Motor neuron (in vitro differentiated cells): Measurements from ENCODE around the gene FOXF2. TPM values are rescaled to one million over a fixed set of nuclear protein-coding genes. Genes with fewer than 3 reads are reported as not detected.

Source experiments
- ATAC-seq, 8 experiments: fragments of 200-7000 bp; cut with Tn5 transposase; replicated peaks in 6 of 8; 2 replicates each; pipeline ENCODE4 v1.8.0; 2021; ENCODE audit warnings: mild to moderate bottlenecking in 8 of 8, moderate library complexity in 8 of 8
- H3K27ac ChIP-seq, 2 donors: fragments of 250-450 bp; sonication (Bioruptor Pico); 2 replicates each; pipeline ENCODE4 v1.9.0; 2021; ENCODE audit warnings: antibody characterized with exemption in 2 of 2, mild to moderate bottlenecking in 2 of 2, moderate library complexity in 1 of 2
- H3K4me1 ChIP-seq, 2 donors: fragments of 250-450 bp; sonication (Bioruptor Pico); replicated peaks in 1 of 2; 2 replicates each; pipeline ENCODE4 v1.6.1; 2021; ENCODE audit warnings: antibody characterized with exemption in 2 of 2, mild to moderate bottlenecking in 2 of 2, moderate library complexity in 1 of 2
- H3K4me3 ChIP-seq, 5 donors: fragments of 250-450 bp; sonication (Bioruptor Pico); 2 replicates each; pipeline ENCODE4 v1.9.0; 2021; ENCODE audit warnings: antibody characterized with exemption in 5 of 5, mild to moderate bottlenecking in 5 of 5, moderate library complexity in 4 of 5
- WGBS, 10 experiments: fragments of 450-650 bp; shearing (Covaris generic); methylation state at CpG; one replicate each; pipeline ENCODE4 v1.0.0; 2022; 5-methylcytosine and 5-hydroxymethylcytosine counted together
- in situ Hi-C, 9 experiments: fragments of 400-800 bp; cut with MboI; loops; one replicate each; pipeline ENCODE4 v1.15.0; 2021; ENCODE audit warnings: low sequenced_read_pairs in 9 of 9, low pct_unique_long_range_greater_than_20kb in 2 of 9; ENCODE audit not compliant: unreplicated experiment in 9 of 9
- total RNA-seq, 8 experiments: library from RNA; unstranded; fragments of 300-600 nt; gene quantifications; 2 replicates each; pipeline versions ENCODE4 v1.2.3 to v1.2.4, GENCODE V29; 2022

FOXF2 gene
- total RNA-seq, 8 experiments from 2014 or later: 0.08 to 6.9 (median 0.24) TPM; not detected in 2

DNA sequence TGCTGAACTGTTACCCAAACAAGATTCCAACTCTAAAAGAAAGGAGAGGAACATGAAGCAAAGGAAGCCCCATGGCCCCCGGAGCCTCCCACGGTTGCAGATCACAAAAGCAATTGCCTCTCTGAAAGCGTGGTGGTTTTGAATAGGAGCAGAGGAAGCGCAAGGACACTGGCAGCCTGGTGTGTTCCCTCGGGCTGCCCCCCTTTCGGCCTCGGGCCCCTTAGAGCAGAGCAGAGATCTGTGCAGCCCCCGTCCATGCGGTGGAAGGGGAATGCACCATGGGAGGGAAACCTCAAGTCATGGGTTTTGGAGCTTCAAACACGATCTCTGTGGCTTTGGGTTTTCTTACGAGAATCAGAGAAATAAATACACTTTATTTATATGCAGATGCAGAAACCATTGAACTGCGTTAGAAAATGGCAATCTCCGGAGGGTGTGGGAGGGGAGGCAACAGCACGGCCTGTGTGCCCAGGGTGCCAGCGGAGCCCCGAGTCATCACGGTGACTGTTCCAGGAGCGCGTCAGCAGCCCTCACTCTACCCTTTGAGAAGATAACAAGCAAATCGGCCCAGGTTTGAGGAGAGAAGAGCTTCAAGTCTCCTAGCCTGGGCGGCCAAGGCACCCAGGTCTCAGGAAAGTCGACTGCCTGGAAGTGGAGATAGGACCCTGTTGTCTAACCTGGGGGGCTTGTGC is 20.5 kb downstream of the FOXF2 start:
- H3K27ac ChIP-seq: no peak overlapping the region
- WGBS, 10 experiments: 10 to 79% (median 34%) methylated on average over 2 to 19 of the region's 22 CpGs
- ATAC-seq: peak in 3 of 8 experiments; percentile 30 to 42 (median 31)
- H3K4me3 ChIP-seq: no peak overlapping the region
- H3K4me1 ChIP-seq: no peaks in the 10 kb centered on the region
- in situ Hi-C loops: loop anchor here in 2 of 9 experiments (25.0 kb wide), 1 partner anchor 823 kb away; no protein-coding TSS in a partner anchor

DNA sequence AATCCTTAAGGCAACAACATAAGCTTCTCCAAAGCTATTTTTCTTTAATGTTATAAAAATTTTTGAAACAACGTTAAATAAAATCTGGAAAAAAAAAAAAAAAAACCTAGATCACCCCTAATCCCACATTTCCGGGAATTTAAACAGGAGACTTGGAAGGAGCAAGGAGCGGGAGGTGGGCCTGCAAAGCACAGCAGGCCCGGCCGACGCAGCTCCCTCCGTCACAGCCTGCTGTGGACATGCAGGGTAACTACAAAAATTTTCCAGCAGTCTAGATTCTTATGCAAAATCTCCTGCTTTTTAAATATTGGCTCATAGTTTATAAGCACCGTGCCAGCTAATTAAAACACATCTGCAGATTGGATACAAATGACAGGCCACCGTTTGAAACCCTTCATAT is 23.5 kb downstream of the FOXF2 start:
- WGBS, 10 experiments: 0 to 77% (median 50%) methylated on average over 1 to 9 of the region's 9 CpGs
- ATAC-seq: no peak
- Histone ChIP-seq H3K4me1 (no peaks in the 10 kb centered on the region), H3K27ac (no peak overlapping the region), H3K4me3 (no peak overlapping the region)
- in situ Hi-C loops: loop anchor here in 2 of 9 experiments (25.0 kb wide), 1 partner anchor 826 kb away; no protein-coding TSS in a partner anchor

DNA sequence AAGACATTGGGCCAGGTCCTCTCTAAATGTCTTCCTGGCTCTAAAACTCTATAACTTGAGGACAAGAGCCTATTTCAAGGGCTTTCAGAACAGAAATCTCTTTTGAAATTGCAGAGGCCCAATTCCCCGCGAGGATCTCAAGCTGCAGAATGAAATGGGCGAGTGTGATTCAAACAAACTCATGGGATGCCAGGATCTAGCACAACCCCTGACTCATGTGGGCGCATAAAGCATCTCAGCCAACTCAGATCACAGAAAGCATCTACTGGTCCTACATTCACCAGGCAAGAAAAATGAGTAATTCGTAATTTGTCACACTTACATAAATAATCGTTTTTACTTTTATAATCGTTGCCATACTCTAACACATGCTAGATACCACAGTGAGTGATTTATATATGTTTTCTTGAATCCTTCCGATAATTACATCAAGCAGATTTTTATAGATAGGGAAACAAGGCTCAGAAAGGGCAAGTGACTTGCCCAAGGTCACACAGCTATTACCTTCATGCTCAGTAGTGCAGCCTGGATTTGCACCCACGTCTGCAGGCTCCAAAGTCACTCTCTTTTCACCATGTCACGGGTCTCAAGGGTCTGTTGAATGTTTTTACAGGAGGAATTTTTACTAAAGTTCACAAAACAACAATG is 26.2 kb downstream of the FOXF2 start:
- H3K27ac ChIP-seq: no peak overlapping the region
- H3K4me1 ChIP-seq: no peaks in the 10 kb centered on the region
- no peak for ATAC-seq
- WGBS, 10 experiments: 16 to 100% (median 84%) methylated on average over 1 to 9 of the region's 10 CpGs; no CpG with 5 or more reads in 1 of the 10 experiments
- no peak overlapping the region for H3K4me3 ChIP-seq
- in situ Hi-C loops: loop anchor here in 2 of 9 experiments (25.0 kb wide), 1 partner anchor 828 kb away; no protein-coding TSS in a partner anchor

DNA sequence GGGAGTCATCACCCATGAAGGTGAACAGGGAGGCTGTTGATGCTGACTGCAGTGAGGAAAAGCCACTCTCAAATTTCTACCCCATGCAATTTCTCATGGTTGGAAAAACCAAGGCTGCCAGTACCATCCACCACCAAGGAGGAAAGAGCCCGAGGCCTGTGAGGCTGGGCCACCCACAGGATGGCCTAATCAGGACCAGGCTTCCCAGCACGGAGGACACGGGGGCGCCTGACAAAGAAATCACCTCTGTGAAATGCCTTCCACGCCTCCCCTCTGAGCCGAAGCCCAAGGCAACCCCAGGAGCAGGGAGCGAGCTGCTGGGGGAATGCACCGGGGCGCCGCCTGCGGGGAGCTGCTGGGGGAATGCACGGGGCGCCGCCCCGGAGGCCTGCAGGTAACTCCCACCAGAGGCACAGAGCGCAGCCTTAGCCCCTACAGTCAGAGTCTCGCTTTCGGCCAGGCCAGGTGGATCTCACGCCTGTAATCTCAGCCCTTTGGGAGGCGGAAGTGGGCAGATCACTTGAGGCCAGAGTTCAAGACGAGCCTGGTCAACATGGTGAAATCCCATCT is 26.9 kb downstream of the FOXF2 start:
- no peak for ATAC-seq
- in situ Hi-C loops: loop anchor here in 2 of 9 experiments (25.0 kb wide), 1 partner anchor 829 kb away; no protein-coding TSS in a partner anchor
- H3K4me3 ChIP-seq: no peak overlapping the region
- WGBS, 10 experiments: 35 to 83% (median 60%) methylated on average over 1 to 2 of the region's 21 CpGs; no CpG with 5 or more reads in 5 of the 10 experiments
- no peak overlapping the region for H3K27ac ChIP-seq
- no peaks in the 10 kb centered on the region for H3K4me1 ChIP-seq

DNA sequence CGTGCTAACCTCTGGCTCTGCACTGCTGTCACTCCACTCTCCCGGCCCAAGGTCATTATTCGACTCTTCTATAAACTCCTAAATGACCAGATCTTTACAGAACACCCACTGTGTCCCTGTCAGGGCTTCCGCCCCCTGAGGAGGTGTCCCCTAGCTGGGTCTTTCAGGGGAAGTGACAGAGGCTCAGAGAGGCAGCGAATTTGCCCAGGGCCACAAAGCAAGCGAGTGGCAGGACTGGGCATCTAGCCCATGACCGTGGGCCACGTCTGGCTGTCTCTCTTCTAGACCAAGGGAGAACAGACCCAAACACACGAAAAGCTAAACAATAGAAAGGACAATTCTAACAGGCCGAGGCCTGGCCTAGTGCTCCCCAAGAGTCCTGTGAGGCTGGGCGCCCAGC is 27.4 kb downstream of the FOXF2 start:
- H3K4me3 ChIP-seq: no peak overlapping the region
- in situ Hi-C loops: loop anchor here in 2 of 9 experiments (25.0 kb wide), 1 partner anchor 830 kb away; no protein-coding TSS in a partner anchor
- no peaks in the 10 kb centered on the region for H3K4me1 ChIP-seq
- ATAC-seq: no peak
- 60 to 84% (median 73%) methylated on average over 2 to 8 of the region's 11 CpGs; no CpG with 5 or more reads in 4 of the 10 experiments for WGBS, 10 experiments
- H3K27ac ChIP-seq: no peak overlapping the region

DNA sequence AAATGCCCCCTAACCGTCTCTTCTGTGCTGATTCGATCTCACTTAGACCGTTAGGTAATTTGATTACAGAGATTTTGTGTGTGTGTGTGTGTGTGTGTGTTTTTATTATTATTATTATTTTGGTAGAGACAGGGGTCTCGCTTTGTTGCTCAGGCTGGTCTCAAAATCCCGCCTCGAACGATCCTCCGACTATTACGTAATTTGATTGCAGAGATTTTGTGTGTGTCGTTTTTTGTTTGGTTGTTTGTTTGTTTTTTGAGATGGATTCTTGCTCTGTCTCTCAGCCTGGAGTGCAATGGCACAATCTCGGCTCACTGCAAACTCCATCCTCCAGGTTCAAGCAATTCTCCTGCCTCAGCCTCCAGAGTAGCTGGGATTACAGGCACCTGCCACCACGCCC is 28.3 kb downstream of the FOXF2 start:
- ATAC-seq: no peak
- in situ Hi-C loops: loop anchor here in 2 of 9 experiments (25.0 kb wide), 1 partner anchor 830 kb away; no protein-coding TSS in a partner anchor
- WGBS, 10 experiments: 83 to 98% (median 86%) methylated on average over 5 to 11 of the region's 12 CpGs; no CpG with 5 or more reads in 4 of the 10 experiments

DNA sequence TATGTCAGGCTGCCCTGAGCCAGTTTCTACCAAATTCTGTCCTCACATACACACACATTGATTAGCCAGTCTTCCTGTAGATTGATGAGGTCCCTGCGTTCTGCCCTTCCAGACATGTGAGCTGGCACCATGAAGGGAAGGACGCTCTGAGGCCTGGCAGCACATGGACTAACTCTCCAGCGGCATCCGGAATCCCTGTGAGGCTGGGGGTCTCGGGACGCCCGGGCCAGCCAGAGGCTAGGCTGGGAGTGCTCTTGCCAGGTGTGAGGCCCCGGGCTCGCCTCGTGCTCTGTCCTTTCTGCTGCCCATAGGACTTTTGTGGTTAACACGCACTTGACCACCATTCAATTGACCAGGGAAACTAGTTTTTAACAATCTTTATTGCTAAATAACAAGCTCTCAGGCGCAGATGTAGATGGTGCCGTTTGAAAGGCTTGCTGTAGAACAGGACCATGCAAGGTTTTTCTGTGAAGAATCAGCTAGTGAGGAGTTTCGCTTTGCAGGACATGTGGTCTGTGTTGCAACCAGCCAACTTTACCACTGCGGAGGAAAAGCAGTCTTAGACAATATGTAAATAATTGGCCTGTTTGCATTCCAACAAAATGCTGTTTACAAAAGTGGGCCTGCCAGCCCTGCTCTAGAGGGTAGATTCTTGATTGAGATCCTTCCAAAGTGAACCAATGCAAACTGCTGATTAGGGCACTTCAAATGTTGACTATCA is 29.3 kb downstream of the FOXF2 start:
- in situ Hi-C loops: loop anchor here in 2 of 9 experiments (25.0 kb wide), 1 partner anchor 831 kb away; no protein-coding TSS in a partner anchor
- ATAC-seq: peak in 2 of 8 experiments; percentile 40 to 56
- no peak overlapping the region for H3K27ac ChIP-seq
- no peaks in the 10 kb centered on the region for H3K4me1 ChIP-seq
- WGBS, 10 experiments: 22 to 84% (median 74%) methylated on average over 1 to 12 of the region's 15 CpGs; no CpG with 5 or more reads in 2 of the 10 experiments
- H3K4me3 ChIP-seq: no peak overlapping the region

More for the DNA sequence above, 28.3 kb downstream of the FOXF2 start:
- H3K27ac ChIP-seq: no peak overlapping the region
- no peaks in the 10 kb centered on the region for H3K4me1 ChIP-seq
- H3K4me3 ChIP-seq: no peak overlapping the region

DNA sequence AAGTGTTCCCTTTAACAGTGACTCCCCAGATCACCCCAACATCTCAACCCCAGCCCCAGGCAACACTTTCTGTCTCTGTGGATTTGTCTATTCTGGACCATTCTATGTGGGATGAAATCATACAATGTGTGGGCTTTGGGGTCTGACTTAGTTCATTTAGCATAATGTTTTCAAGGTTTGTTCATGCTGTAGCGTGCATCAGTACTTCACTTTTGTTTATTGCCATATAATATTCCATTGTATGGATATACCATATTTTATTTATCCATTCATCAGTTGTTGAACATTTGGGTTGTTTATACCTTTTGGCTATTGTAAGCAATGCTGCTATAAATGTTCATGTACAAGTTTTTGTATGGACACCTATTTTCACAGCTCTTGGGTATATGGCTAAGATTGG is 31.0 kb downstream of the FOXF2 start:
- in situ Hi-C loops: loop anchor here in 2 of 9 experiments (25.0 kb wide), 1 partner anchor 833 kb away; no protein-coding TSS in a partner anchor
- Histone ChIP-seq H3K4me3 (no peak overlapping the region), H3K27ac (no peak overlapping the region), H3K4me1 (no peaks in the 10 kb centered on the region)
- ATAC-seq: no peak
- 57 to 100% (median 80%) methylated on average over 1 of the region's 1 CpG; no CpG with 5 or more reads in 3 of the 10 experiments for WGBS, 10 experiments

DNA sequence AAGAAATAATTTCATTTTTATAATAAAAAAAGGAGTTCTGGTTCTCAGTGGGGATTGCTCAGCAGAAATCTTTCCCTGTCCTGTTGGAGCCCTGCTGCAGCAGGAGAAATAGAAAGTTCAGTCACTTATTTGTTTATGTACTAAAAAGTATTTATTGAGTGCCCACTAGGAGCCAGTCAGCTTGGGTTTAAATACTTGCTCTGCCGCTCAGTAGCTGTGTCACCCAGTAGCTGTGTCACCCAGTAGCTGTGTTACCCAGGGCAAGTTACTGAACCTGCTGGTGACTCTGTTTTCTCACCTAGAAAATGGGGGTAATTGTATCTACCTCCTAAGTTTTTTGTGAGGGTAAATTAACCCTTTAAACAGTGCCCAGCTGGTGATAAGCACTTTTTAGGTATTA is 32.9 kb downstream of the FOXF2 start:
- Histone ChIP-seq H3K27ac (no peak overlapping the region), H3K4me1 (no peaks in the 10 kb centered on the region), H3K4me3 (no peak overlapping the region)
- in situ Hi-C loops: loop anchor here in 2 of 9 experiments (25.0 kb wide), 1 partner anchor 835 kb away; no protein-coding TSS in a partner anchor
- no peak for ATAC-seq
- 57 to 100% (median 100%) methylated on average over 1 of the region's 1 CpG; no CpG with 5 or more reads in 5 of the 10 experiments for WGBS, 10 experiments

DNA sequence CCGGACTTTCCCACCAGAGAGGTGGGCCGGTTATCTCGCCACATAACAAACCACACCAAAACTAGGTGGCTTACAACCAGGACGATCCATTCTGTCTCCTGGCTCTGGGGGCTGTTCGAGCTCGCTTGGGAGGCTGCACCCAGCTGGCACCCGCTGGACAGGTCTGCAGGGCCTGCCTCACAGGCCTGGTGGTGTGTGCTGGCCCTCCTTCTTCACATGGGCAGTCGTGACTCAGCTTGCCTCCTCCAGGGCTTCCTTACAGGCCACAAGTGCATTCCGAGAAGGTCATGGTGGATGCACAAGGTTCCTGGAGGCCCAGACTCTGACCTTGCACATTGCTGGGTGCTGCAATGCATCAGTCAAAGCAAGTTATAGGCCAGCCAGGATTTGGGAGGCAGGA is 34.2 kb downstream of the FOXF2 start:
- no peak for ATAC-seq
- Histone ChIP-seq H3K4me3 (no peak overlapping the region), H3K4me1 (no peaks in the 10 kb centered on the region), H3K27ac (no peak overlapping the region)
- in situ Hi-C loops: loop anchor here in 2 of 9 experiments (25.0 kb wide), 1 partner anchor 836 kb away; no protein-coding TSS in a partner anchor
- WGBS, 10 experiments: 80 to 100% (median 100%) methylated on average over 1 of the region's 9 CpGs; no CpG with 5 or more reads in 6 of the 10 experiments

DNA sequence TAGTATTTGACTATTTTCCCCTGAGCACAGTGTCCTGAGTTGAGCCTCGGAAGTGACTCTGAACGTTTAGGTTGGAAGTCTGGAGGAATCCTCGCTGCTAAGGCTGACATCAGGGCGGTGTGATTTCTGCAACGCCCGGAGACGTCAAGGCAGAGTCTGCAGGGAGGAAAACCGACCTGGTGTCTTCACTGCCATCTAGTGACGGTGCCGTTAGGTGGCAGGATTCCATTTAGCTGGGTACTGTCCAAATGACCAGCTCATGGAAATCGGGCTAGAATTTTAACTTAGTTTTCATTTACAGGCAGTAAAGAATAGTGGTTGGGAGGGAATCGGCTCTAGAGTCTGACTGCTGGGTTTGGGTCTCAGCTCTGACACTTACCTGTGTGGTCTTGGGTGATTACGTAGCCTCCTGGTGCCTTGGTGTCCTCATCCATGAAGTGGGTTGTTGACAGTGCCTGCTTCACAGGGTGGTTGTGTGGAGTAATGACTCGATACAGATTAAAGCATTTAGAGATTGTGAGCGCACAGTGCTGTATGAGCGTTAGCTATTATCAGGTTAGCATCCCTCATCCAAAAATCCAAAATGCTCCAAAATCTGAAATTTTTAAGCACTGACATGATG is 35.0 kb downstream of the FOXF2 start:
- H3K4me3 ChIP-seq: no peak overlapping the region
- no peak overlapping the region for H3K27ac ChIP-seq
- WGBS, 10 experiments: 3 to 44% (median 22%) methylated on average over 2 to 15 of the region's 16 CpGs; no CpG with 5 or more reads in 2 of the 10 experiments
- in situ Hi-C loops: loop anchor here in 2 of 9 experiments (25.0 kb wide), 1 partner anchor 837 kb away; no protein-coding TSS in a partner anchor
- no peaks in the 10 kb centered on the region for H3K4me1 ChIP-seq
- peak in 6 of 8 experiments; percentile 20 to 95 (median 64) for ATAC-seq

DNA sequence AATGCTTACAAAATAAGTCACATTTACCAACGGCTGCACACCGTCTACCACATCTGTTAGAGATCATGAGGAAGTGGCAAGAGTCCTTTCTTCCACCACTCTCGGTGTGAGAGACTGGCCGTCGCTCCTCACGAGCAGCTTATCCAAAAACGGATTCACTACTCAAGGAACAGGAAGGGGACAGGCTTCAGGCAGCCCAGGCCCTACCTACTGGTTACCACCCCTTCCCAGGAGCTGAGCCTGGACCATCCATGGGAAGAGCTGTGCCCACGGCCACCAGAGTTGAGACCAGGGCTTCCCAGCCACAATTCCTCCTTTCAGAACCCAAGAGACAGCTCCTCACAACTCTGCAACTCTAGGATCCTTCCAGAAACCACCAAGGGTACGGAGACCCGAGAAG is 37.0 kb downstream of the FOXF2 start:
- no peak for ATAC-seq
- H3K4me3 ChIP-seq: no peak overlapping the region
- 0 to 95% (median 71%) methylated on average over 1 to 7 of the region's 10 CpGs; no CpG with 5 or more reads in 3 of the 10 experiments for WGBS, 10 experiments
- in situ Hi-C loops: no loop called here
- no peaks in the 10 kb centered on the region for H3K4me1 ChIP-seq
- H3K27ac ChIP-seq: no peak overlapping the region
